Neural progenitor cell (in vitro differentiated cells): Measurements from ENCODE around the gene MYLK4. TPM values are rescaled to one million over a fixed set of nuclear protein-coding genes. Genes with fewer than 3 reads are reported as not detected.

Source experiments
- DNase-seq: peaks from one replicate; pipeline ENCODE4 v3.0.0-alpha.2; 2016; ENCODE audit warnings: low spot score
- H2AFZ ChIP-seq: fragments of 200-600 bp; sonication (generic); replicated peaks from 2 replicates; pipeline ENCODE4 v1.6.1; 2016; ENCODE audit warnings: antibody characterized with exemption
- H3F3A ChIP-seq: fragments of 200-600 bp; sonication (generic); 2 replicates; pipeline ENCODE4 v1.6.1; 2016; ENCODE audit warnings: antibody characterized with exemption, low read depth
- H3K27ac ChIP-seq: fragments of 200-600 bp; sonication (generic); 2 replicates; pipeline ENCODE4 v1.5.1; 2016; ENCODE audit warnings: mild to moderate bottlenecking
- H3K27me3 ChIP-seq: fragments of 200-600 bp; sonication (generic); 2 replicates; pipeline ENCODE4 v1.6.1; 2016; ENCODE audit warnings: mild to moderate bottlenecking, moderate library complexity
- H3K36me3 ChIP-seq: fragments of 200-600 bp; sonication (generic); 2 replicates; pipeline ENCODE4 v1.5.1; 2016
- H3K4me1 ChIP-seq: fragments of 200-600 bp; sonication (generic); 2 replicates; pipeline ENCODE4 v1.6.1; 2016; ENCODE audit warnings: mixed run types
- H3K4me2 ChIP-seq: fragments of 200-600 bp; sonication (generic); 2 replicates; pipeline ENCODE4 v1.6.1; 2016
- H3K4me3 ChIP-seq: fragments of 200-600 bp; sonication (generic); 2 replicates; pipeline ENCODE4 v1.5.1; 2016
- H3K79me2 ChIP-seq: fragments of 200-600 bp; sonication (generic); 2 replicates; pipeline ENCODE4 v1.6.1; 2016; ENCODE audit warnings: low read depth
- H3K9ac ChIP-seq: fragments of 200-600 bp; sonication (generic); 2 replicates; pipeline ENCODE4 v1.6.1; 2016
- H3K9me3 ChIP-seq: fragments of 200-600 bp; sonication (generic); 2 replicates; pipeline ENCODE4 v1.5.1; 2016; ENCODE audit warnings: low read depth
- H4K20me1 ChIP-seq: fragments of 200-600 bp; sonication (generic); 2 replicates; pipeline ENCODE4 v1.6.1; 2016; ENCODE audit warnings: low read depth
- H3K27ac Mint-ChIP-seq: 3 replicates; pipeline ENCODE4 v1.8.0; 2021; ENCODE audit warnings: mixed read lengths
- H3K27me3 Mint-ChIP-seq: 2 replicates; pipeline ENCODE4 v1.8.0; 2022; ENCODE audit warnings: low read depth, mild to moderate bottlenecking, inconsistent platforms, moderate library complexity, mixed read lengths; ENCODE audit not compliant: insufficient read depth
- H3K36me3 Mint-ChIP-seq: 3 replicates; pipeline ENCODE4 v1.8.0; 2021; ENCODE audit warnings: mixed read lengths
- H3K4me1 Mint-ChIP-seq: 3 replicates; pipeline ENCODE4 v1.8.0; 2021; ENCODE audit warnings: mixed read lengths
- H3K4me3 Mint-ChIP-seq: 3 replicates; pipeline ENCODE4 v1.8.0; 2021; ENCODE audit warnings: mild to moderate bottlenecking, moderate library complexity, mixed read lengths
- H3K9me3 Mint-ChIP-seq: 3 replicates; pipeline ENCODE4 v1.8.0; 2020; ENCODE audit warnings: mixed read lengths
- CTCF ChIP-seq: fragments of 200-600 bp; sonication (generic); IDR thresholded peaks from 2 replicates; pipeline ENCODE4 v1.5.1; 2017; ENCODE audit warnings: antibody characterized with exemption, mild to moderate bottlenecking
- EZH2 ChIP-seq: fragments of 200-600 bp; sonication (generic); IDR thresholded peaks from 2 replicates; pipeline ENCODE4 v1.6.1; 2017; ENCODE audit warnings: antibody characterized with exemption, mild to moderate bottlenecking, moderate library complexity
- EZH2phosphoT487 ChIP-seq: fragments of 200-600 bp; sonication (generic); IDR thresholded peaks from 2 replicates; pipeline ENCODE4 v1.6.1; 2017; ENCODE audit warnings: antibody characterized with exemption
- total RNA-seq: library from RNA; depleted of rRNA; stranded (reverse); fragments of >200 nt; gene quantifications from 2 replicates; pipeline ENCODE4 v1.2.3, GENCODE V29; 2015; ENCODE audit warnings: low replicate concordance

MYLK4 gene
- total RNA-seq, 1 donor from 2014 or later, result not detected

GRCh38 chr6:2643130-2643529 lies 107.6 kb downstream of the MYLK4 start:
- Histone ChIP-seq H3K4me3 (no peak overlapping the region), H3K9me3 (no peaks in the 10 kb centered on the region), H3F3A (peaks cover 3% of the 10 kb centered on the region), H3K79me2 (no peaks in the 10 kb centered on the region), H2AFZ (no peak overlapping the region), H3K4me1 (peaks cover 31% of the 10 kb centered on the region), H3K36me3 (no peaks in the 10 kb centered on the region), H3K4me2 (no peak overlapping the region), H3K27ac (no peak overlapping the region), H3K27me3 (no peaks in the 10 kb centered on the region), H4K20me1 (no peaks in the 10 kb centered on the region), H3K9ac (no peak overlapping the region)
- DNase-seq, result no peak
- TF ChIP-seq CTCF (no peak), EZH2phosphoT487 (no peak), EZH2 (no peak)
- Mint-ChIP-seq H3K36me3 (no peaks in the 10 kb centered on the region), H3K9me3 (no peaks in the 10 kb centered on the region), H3K27me3 (peaks cover 7% of the 10 kb centered on the region), H3K27ac (no peak overlapping the region), H3K4me1 (peaks cover 27% of the 10 kb centered on the region), H3K4me3 (no peak overlapping the region)

- Histone ChIP-seq H4K20me1 (no peaks in the 10 kb centered on the region), H3K27ac (no peak overlapping the region), H3K4me3 (no peak overlapping the region), H3K27me3 (no peaks in the 10 kb centered on the region), H3K9ac (no peak overlapping the region), H3K79me2 (no peaks in the 10 kb centered on the region), H2AFZ (no peak overlapping the region), H3K4me2 (peak overlapping the region; percentile 21), H3K4me1 (peaks cover 19% of the 10 kb centered on the region), H3K36me3 (no peaks in the 10 kb centered on the region), H3K9me3 (no peaks in the 10 kb centered on the region), H3F3A (peaks cover 3% of the 10 kb centered on the region)
- Mint-ChIP-seq H3K27me3 (peaks cover 5% of the 10 kb centered on the region), H3K4me3 (no peak overlapping the region), H3K4me1 (peaks cover 26% of the 10 kb centered on the region), H3K27ac (no peak overlapping the region), H3K9me3 (no peaks in the 10 kb centered on the region), H3K36me3 (no peaks in the 10 kb centered on the region)
- DNase-seq, result no peak
- no peak for TF ChIP-seq CTCF
- no peak for TF ChIP-seq EZH2phosphoT487
- TF ChIP-seq EZH2, result no peak
Observed at GRCh38 chr6:2641044-2641725, 109.5 kb downstream of the MYLK4 start.

- peak overlapping the region; percentile 21 for H3K4me2 ChIP-seq
- no peaks in the 10 kb centered on the region for H3K79me2 ChIP-seq
- no peak for DNase-seq
- H4K20me1 ChIP-seq, result no peaks in the 10 kb centered on the region
- no peak overlapping the region for H3K27ac ChIP-seq
- H3K9ac ChIP-seq, result no peak overlapping the region
- H3K36me3 Mint-ChIP-seq, result no peaks in the 10 kb centered on the region
- H3K9me3 Mint-ChIP-seq, result no peaks in the 10 kb centered on the region
- H3K4me3 Mint-ChIP-seq, result no peak overlapping the region
- no peaks in the 10 kb centered on the region for H3K36me3 ChIP-seq
- peaks cover 15% of the 10 kb centered on the region for H3K4me1 ChIP-seq
- no peak for TF ChIP-seq EZH2
- no peak for TF ChIP-seq EZH2phosphoT487
- TF ChIP-seq CTCF, result no peak
- no peak overlapping the region for H3K27ac Mint-ChIP-seq
- H3F3A ChIP-seq, result peaks cover 1% of the 10 kb centered on the region
- no peak overlapping the region for H3K4me3 ChIP-seq
- peaks cover 20% of the 10 kb centered on the region for H3K4me1 Mint-ChIP-seq
- no peak overlapping the region for H2AFZ ChIP-seq
- peaks cover 5% of the 10 kb centered on the region for H3K27me3 Mint-ChIP-seq
- H3K27me3 ChIP-seq, result no peaks in the 10 kb centered on the region
- no peaks in the 10 kb centered on the region for H3K9me3 ChIP-seq
Observed at GRCh38 chr6:2640551-2640950, 110.2 kb downstream of the MYLK4 start.
